ENCODE measurements around the gene INSYN2A. TPM values are rescaled to one million over a fixed set of nuclear protein-coding genes. Genes with fewer than 3 reads are reported as not detected.

INSYN2A gene
- total RNA-seq, 2 donors from 2014 or later, result 0.09 TPM; not detected in 1

DNA sequence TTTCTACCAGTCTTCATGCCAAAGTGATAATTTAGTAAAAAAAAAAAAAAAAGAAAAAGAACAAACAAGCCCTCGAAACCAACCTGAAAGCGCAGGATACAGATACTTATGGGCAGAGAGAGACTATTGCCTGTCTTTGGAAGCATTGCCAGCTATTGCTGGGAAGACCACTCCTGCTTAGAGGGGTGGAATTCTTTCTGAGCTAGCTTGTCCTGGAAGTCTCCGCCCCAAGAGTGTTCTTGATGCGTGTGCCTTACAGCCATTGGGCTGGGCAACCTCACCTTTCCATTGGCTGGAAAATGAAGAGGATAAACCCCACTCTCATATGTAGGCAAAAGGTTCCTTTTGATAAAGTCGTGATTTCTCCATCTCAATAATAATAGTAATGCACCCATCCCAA is 19.9 kb upstream of the INSYN2A start:
- WGBS, 2 experiments (ENCODE audit: insufficient coverage in 1 of 2, insufficient read length in 1 of 2), result 92% methylated on average over 5 of the region's 5 CpGs; no CpG with 5 or more reads in 1 of the 2 experiments
- H3K4me3 Mint-ChIP-seq, result no peak overlapping the region
- H3K36me3 Mint-ChIP-seq (ENCODE audit: low read depth), result peaks cover 11% of the 10 kb centered on the region
- peak; percentile 53 for DNase-seq
- no peak overlapping the region for H3K9ac ChIP-seq (ENCODE audit: extremely low read depth, low read length, poor library complexity, severe bottlenecking)
- H3K27ac Mint-ChIP-seq, result no peak overlapping the region
- H3K27me3 Mint-ChIP-seq (ENCODE audit: insufficient read depth), result no peaks in the 10 kb centered on the region
- no peaks in the 10 kb centered on the region for H3K36me3 ChIP-seq (ENCODE audit: control insufficient read depth, insufficient read depth, low read length)
- H3K27me3 ChIP-seq (ENCODE audit: control insufficient read depth, insufficient read depth, low read length, poor library complexity, severe bottlenecking), result no peaks in the 10 kb centered on the region
- H3K4me1 Mint-ChIP-seq, result peaks cover 10% of the 10 kb centered on the region
- no peak overlapping the region for H3K4me3 ChIP-seq (ENCODE audit: low read length)
- no peaks in the 10 kb centered on the region for H3K4me1 ChIP-seq (ENCODE audit: control insufficient read depth, insufficient read depth, low read length)
- H3K27ac ChIP-seq (ENCODE audit: low read depth, low read length), result no peak overlapping the region
- H3K9me3 ChIP-seq (ENCODE audit: control insufficient read depth, low read length), result peaks cover 6% of the 10 kb centered on the region
- TF ChIP-seq, protein P1, sequence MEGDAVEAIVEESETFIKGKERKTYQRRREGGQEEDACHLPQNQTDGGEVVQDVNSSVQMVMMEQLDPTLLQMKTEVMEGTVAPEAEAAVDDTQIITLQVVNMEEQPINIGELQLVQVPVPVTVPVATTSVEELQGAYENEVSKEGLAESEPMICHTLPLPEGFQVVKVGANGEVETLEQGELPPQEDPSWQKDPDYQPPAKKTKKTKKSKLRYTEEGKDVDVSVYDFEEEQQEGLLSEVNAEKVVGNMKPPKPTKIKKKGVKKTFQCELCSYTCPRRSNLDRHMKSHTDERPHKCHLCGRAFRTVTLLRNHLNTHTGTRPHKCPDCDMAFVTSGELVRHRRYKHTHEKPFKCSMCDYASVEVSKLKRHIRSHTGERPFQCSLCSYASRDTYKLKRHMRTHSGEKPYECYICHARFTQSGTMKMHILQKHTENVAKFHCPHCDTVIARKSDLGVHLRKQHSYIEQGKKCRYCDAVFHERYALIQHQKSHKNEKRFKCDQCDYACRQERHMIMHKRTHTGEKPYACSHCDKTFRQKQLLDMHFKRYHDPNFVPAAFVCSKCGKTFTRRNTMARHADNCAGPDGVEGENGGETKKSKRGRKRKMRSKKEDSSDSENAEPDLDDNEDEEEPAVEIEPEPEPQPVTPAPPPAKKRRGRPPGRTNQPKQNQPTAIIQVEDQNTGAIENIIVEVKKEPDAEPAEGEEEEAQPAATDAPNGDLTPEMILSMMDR (conservative IDR thresholded peaks at IDR 0.05), result no peak
- peaks cover 7% of the 10 kb centered on the region for H3K9me3 Mint-ChIP-seq

DNA sequence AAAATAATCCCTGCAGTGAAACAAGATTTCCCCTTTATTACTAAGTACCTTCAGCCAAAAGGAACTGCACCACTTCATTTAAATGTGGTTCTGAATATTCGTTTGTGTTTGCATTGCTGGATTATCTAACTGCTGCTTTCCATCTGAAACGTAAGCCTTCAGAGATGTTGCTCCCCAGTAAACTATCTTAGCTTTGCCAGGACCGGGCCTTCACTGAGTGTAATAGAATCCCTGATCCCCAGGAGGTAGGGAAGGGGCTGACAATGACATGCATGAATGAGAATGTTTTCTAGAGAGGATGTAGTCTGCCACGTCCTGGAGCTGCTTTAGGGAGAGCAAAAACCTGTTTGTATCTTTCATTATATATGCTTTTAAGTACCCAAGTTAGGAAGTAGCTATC is 19.5 kb upstream of the INSYN2A start:
- peak; percentile 74 for DNase-seq
- H3K4me3 ChIP-seq (ENCODE audit: low read length), result no peak overlapping the region
- Mint-ChIP-seq H3K36me3 (ENCODE audit: low read depth) (peaks cover 11% of the 10 kb centered on the region), H3K9me3 (peaks cover 7% of the 10 kb centered on the region), H3K27me3 (ENCODE audit: insufficient read depth) (no peaks in the 10 kb centered on the region), H3K4me1 (peaks cover 10% of the 10 kb centered on the region), H3K27ac (peak overlapping the region; percentile 49), H3K4me3 (no peak overlapping the region)
- H3K27ac ChIP-seq (ENCODE audit: low read depth, low read length), result no peak overlapping the region
- H3K27me3 ChIP-seq (ENCODE audit: control insufficient read depth, insufficient read depth, low read length, poor library complexity, severe bottlenecking), result no peaks in the 10 kb centered on the region
- H3K4me1 ChIP-seq (ENCODE audit: control insufficient read depth, insufficient read depth, low read length), result no peaks in the 10 kb centered on the region
- no peak overlapping the region for H3K9ac ChIP-seq (ENCODE audit: extremely low read depth, low read length, poor library complexity, severe bottlenecking)
- WGBS, 2 experiments (ENCODE audit: insufficient coverage in 1 of 2, insufficient read length in 1 of 2), result 24 to 40% methylated on average over 3 to 4 of the region's 4 CpGs
- H3K9me3 ChIP-seq (ENCODE audit: control insufficient read depth, low read length), result peaks cover 6% of the 10 kb centered on the region
- TF ChIP-seq, protein P1 (conservative IDR thresholded peaks at IDR 0.05), result no peak
- no peaks in the 10 kb centered on the region for H3K36me3 ChIP-seq (ENCODE audit: control insufficient read depth, insufficient read depth, low read length)

DNA sequence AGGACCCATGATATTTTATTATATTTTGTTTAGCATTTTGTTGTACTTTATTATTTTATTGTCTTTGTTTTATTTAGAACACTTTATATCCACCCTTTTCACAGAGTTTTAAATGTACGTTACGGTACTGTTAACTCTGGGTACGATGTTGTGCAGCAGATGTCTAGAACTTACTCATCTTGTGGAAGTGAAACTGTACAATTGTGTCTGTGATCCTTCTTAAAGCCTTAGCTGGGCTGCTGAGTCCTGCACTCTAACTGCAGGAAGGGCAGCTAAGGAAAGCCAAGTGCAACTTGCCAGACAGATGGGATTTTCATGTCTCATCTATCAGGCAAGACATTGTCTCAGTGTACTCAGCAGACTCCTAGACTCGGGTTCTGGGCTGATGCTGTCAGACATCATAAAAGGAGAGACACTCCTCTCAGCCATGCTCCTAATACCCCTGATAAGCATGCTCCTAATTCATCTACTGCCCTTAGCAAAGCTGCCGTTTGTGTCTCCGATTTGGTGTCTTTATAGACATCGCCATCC is 14.6 kb upstream of the INSYN2A start:
- peaks cover 9% of the 10 kb centered on the region for H3K4me1 Mint-ChIP-seq
- TF ChIP-seq, protein P1 (conservative IDR thresholded peaks at IDR 0.05), result no peak
- 93 to 94% methylated on average over 2 to 7 of the region's 7 CpGs for WGBS, 2 experiments (ENCODE audit: insufficient coverage in 1 of 2, insufficient read length in 1 of 2)
- no peaks in the 10 kb centered on the region for H3K27me3 Mint-ChIP-seq (ENCODE audit: insufficient read depth)
- no peak overlapping the region for H3K27ac Mint-ChIP-seq
- Histone ChIP-seq H3K9me3 (ENCODE audit: control insufficient read depth, low read length) (no peaks in the 10 kb centered on the region), H3K27me3 (ENCODE audit: control insufficient read depth, insufficient read depth, low read length, poor library complexity, severe bottlenecking) (no peaks in the 10 kb centered on the region), H3K4me1 (ENCODE audit: control insufficient read depth, insufficient read depth, low read length) (no peaks in the 10 kb centered on the region), H3K4me3 (ENCODE audit: low read length) (no peak overlapping the region), H3K9ac (ENCODE audit: extremely low read depth, low read length, poor library complexity, severe bottlenecking) (no peak overlapping the region), H3K27ac (ENCODE audit: low read depth, low read length) (no peak overlapping the region), H3K36me3 (ENCODE audit: control insufficient read depth, insufficient read depth, low read length) (no peaks in the 10 kb centered on the region)
- DNase-seq, result no peak
- no peak overlapping the region for H3K4me3 Mint-ChIP-seq
- H3K36me3 Mint-ChIP-seq (ENCODE audit: low read depth), result peaks cover 3% of the 10 kb centered on the region
- no peaks in the 10 kb centered on the region for H3K9me3 Mint-ChIP-seq
